ENCODE results near the gene AMPD2. TPM values are rescaled to one million over a fixed set of nuclear protein-coding genes. Genes with fewer than 3 reads are reported as not detected.
"Not testable (repeated sequence)": the region's sequence is repeated elsewhere in the genome, so short reads cannot be mapped to it uniquely, and the experiment has no call there.

The AMPD2 gene
- polyA plus RNA-seq, 1 donor (not counting 4 experiments of a cell fraction or from before 2014, with no cell fraction given) = 17.6 TPM

DNA sequence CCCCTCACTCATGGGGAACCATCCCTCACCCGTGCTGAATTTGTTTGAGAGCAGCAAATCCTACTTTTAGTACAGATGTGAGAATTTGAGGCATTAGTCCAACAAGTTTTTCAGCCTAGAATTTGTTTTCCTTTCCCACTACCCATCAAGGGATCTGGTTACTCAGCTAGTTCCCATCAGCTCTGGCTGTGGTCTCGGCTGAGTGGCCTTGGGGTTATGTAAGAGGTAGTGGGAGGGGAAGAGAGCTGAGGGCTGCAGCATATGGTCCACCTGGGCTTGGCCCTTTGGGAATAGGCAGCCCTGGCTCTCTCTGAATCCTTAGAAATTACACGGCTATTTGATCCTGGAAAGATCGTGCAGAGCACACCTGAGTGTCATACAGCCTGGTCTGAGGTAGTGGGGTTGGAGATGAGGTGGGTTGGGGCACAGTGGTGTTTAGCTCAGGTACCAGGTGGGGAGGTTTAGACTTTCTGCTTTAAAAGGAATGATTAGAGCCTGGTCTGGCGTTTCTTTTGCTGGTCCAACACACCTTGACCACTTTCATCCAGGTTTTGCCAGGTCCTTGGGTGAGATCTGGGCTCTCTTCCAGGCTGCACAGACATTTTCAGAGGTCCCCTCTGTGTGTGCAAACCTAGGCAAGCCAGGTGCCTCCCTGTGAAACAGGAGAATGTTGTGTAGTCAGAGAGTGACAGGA, 40.5 kb downstream of the AMPD2 start:
- Histone ChIP-seq H3K4me3 (ENCODE audit: control insufficient read depth in 2 of 3, extremely low read depth in 1 of 3, insufficient read depth in 2 of 3, low read depth in 1 of 3, low read length in 3 of 3) (no peak overlapping the region), H4K20me1 (ENCODE audit: control insufficient read depth, extremely low read depth, insufficient read depth, low read length) (no peaks in the 10 kb centered on the region), H2AFZ (ENCODE audit: control insufficient read depth, low read length) (no peak overlapping the region), H3K36me3 (ENCODE audit: control insufficient read depth in 2 of 2, extremely low read depth in 1 of 2, insufficient read depth in 2 of 2, low read length in 2 of 2) (no peaks in the 10 kb centered on the region), H3K79me2 (ENCODE audit: control insufficient read depth, insufficient read depth, low read length) (no peaks in the 10 kb centered on the region), H3K4me1 (ENCODE audit: control insufficient read depth, extremely low read depth, insufficient read depth, low read length) (peaks cover 7% of the 10 kb centered on the region), H3K27ac (ENCODE audit: control insufficient read depth, insufficient read depth, low read length) (no peak overlapping the region), H3K9ac (ENCODE audit: control insufficient read depth, extremely low read depth, insufficient read depth, low read length) (no peak overlapping the region), H3K4me2 (ENCODE audit: control insufficient read depth, extremely low read depth, insufficient read depth, low read depth, low read length) (no peak overlapping the region), H3K9me1 (ENCODE audit: control insufficient read depth, extremely low read depth, insufficient read depth, low read length) (no peaks in the 10 kb centered on the region), H3K27me3 (ENCODE audit: control insufficient read depth, extremely low read depth, insufficient read depth, low read length) (no peaks in the 10 kb centered on the region), H3K9me3 (ENCODE audit: control insufficient read depth, low read depth, low read length) (no peaks in the 10 kb centered on the region)
- DNase-seq (ENCODE audit: low read depth, low spot score) (no peak), FAIRE-seq (no peak)
- TF ChIP-seq EZH2 (IDR thresholded peaks at IDR 0.05; ENCODE audit: low read length) = no peak
- TF ChIP-seq, protein P1, sequence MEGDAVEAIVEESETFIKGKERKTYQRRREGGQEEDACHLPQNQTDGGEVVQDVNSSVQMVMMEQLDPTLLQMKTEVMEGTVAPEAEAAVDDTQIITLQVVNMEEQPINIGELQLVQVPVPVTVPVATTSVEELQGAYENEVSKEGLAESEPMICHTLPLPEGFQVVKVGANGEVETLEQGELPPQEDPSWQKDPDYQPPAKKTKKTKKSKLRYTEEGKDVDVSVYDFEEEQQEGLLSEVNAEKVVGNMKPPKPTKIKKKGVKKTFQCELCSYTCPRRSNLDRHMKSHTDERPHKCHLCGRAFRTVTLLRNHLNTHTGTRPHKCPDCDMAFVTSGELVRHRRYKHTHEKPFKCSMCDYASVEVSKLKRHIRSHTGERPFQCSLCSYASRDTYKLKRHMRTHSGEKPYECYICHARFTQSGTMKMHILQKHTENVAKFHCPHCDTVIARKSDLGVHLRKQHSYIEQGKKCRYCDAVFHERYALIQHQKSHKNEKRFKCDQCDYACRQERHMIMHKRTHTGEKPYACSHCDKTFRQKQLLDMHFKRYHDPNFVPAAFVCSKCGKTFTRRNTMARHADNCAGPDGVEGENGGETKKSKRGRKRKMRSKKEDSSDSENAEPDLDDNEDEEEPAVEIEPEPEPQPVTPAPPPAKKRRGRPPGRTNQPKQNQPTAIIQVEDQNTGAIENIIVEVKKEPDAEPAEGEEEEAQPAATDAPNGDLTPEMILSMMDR (optimal IDR thresholded peaks at IDR 0.05 in 1 of 3, IDR thresholded peaks at IDR 0.05 in 1 of 3, conservative IDR thresholded peaks at IDR 0.05 in 1 of 3; ENCODE audit: extremely low read depth in 1 of 3, insufficient read depth in 2 of 3, low read length in 3 of 3) = no peak
- dilution Hi-C loops (cut with MboI; ENCODE audit: extremely low pct_ligation_motif_present, low sequenced_read_pairs) = no loop called here

DNA sequence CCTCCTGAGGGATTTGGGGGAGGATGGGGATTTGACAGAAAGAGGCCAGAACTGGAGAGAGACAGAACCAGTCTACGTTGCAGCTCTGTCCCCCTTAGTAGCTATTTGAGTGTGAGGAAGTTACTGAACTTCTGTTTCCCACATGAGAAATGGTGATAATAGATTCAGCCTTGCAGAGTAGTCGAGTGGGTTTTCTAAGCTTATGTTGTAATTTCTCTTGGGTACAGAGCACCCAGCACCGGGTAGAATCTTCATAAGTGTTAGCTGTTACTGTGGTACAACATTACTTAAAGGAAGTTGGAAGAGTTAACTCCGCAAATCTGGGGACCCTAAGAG, 41.0 kb downstream of the AMPD2 start:
- H3K4me2 ChIP-seq (ENCODE audit: control insufficient read depth, extremely low read depth, insufficient read depth, low read depth, low read length); H3K27me3 ChIP-seq (ENCODE audit: control insufficient read depth, extremely low read depth, insufficient read depth, low read length); H4K20me1 ChIP-seq (ENCODE audit: control insufficient read depth, extremely low read depth, insufficient read depth, low read length); H3K36me3 ChIP-seq (ENCODE audit: control insufficient read depth in 2 of 2, extremely low read depth in 1 of 2, insufficient read depth in 2 of 2, low read length in 2 of 2); dilution Hi-C loops (cut with MboI; ENCODE audit: extremely low pct_ligation_motif_present, low sequenced_read_pairs); H3K9me3 ChIP-seq (ENCODE audit: control insufficient read depth, low read depth, low read length); FAIRE-seq; H3K4me3 ChIP-seq (ENCODE audit: control insufficient read depth in 2 of 3, extremely low read depth in 1 of 3, insufficient read depth in 2 of 3, low read depth in 1 of 3, low read length in 3 of 3); DNase-seq (ENCODE audit: low read depth, low spot score); H3K79me2 ChIP-seq (ENCODE audit: control insufficient read depth, insufficient read depth, low read length); H3K27ac ChIP-seq (ENCODE audit: control insufficient read depth, insufficient read depth, low read length); H3K4me1 ChIP-seq (ENCODE audit: control insufficient read depth, extremely low read depth, insufficient read depth, low read length); H3K9ac ChIP-seq (ENCODE audit: control insufficient read depth, extremely low read depth, insufficient read depth, low read length); H3K9me1 ChIP-seq (ENCODE audit: control insufficient read depth, extremely low read depth, insufficient read depth, low read length); H2AFZ ChIP-seq (ENCODE audit: control insufficient read depth, low read length): not testable (repeated sequence)

DNA sequence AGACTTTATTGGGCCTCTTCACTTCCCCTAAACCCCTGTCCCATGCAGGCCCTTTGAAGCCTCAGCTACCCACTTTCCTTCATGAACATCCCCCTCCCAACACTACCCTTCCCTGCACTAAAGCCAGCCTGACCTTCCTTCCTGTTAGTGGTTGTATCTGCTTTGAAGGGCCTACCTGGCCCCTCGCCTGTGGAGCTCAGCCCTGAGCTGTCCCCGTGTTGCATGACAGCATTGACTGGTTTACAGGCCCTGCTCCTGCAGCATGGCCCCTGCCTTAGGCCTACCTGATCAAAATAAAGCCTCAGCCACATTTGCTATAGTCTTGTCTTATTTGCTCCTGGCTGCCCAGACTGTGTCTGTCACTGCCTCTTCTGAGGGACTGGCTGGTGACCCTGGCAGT, 41.8 kb downstream of the AMPD2 start:
- no peak overlapping the region for H3K4me2 ChIP-seq (ENCODE audit: control insufficient read depth, extremely low read depth, insufficient read depth, low read depth, low read length)
- FAIRE-seq (no peak), DNase-seq (ENCODE audit: low read depth, low spot score) (no peak)
- H3K9ac ChIP-seq (ENCODE audit: control insufficient read depth, extremely low read depth, insufficient read depth, low read length) = no peak overlapping the region
- dilution Hi-C loops (cut with MboI; ENCODE audit: extremely low pct_ligation_motif_present, low sequenced_read_pairs) = no loop called here
- no peaks in the 10 kb centered on the region for H4K20me1 ChIP-seq (ENCODE audit: control insufficient read depth, extremely low read depth, insufficient read depth, low read length)
- no peaks in the 10 kb centered on the region for H3K4me1 ChIP-seq (ENCODE audit: control insufficient read depth, extremely low read depth, insufficient read depth, low read length)
- TF ChIP-seq, protein P1 (optimal IDR thresholded peaks at IDR 0.05 in 1 of 3, IDR thresholded peaks at IDR 0.05 in 1 of 3, conservative IDR thresholded peaks at IDR 0.05 in 1 of 3; ENCODE audit: extremely low read depth in 1 of 3, insufficient read depth in 2 of 3, low read length in 3 of 3) = no peak
- TF ChIP-seq EZH2 (IDR thresholded peaks at IDR 0.05; ENCODE audit: low read length) = no peak
- H3K4me3 ChIP-seq (ENCODE audit: control insufficient read depth in 2 of 3, extremely low read depth in 1 of 3, insufficient read depth in 2 of 3, low read depth in 1 of 3, low read length in 3 of 3) = no peak overlapping the region
- no peak overlapping the region for H2AFZ ChIP-seq (ENCODE audit: control insufficient read depth, low read length)
- H3K79me2 ChIP-seq (ENCODE audit: control insufficient read depth, insufficient read depth, low read length) = no peaks in the 10 kb centered on the region
- no peaks in the 10 kb centered on the region for H3K9me1 ChIP-seq (ENCODE audit: control insufficient read depth, extremely low read depth, insufficient read depth, low read length)
- H3K9me3 ChIP-seq (ENCODE audit: control insufficient read depth, low read depth, low read length) = no peaks in the 10 kb centered on the region
- H3K27ac ChIP-seq (ENCODE audit: control insufficient read depth, insufficient read depth, low read length) = no peak overlapping the region
- no peaks in the 10 kb centered on the region for H3K27me3 ChIP-seq (ENCODE audit: control insufficient read depth, extremely low read depth, insufficient read depth, low read length)
- no peaks in the 10 kb centered on the region for H3K36me3 ChIP-seq (ENCODE audit: control insufficient read depth in 2 of 2, extremely low read depth in 1 of 2, insufficient read depth in 2 of 2, low read length in 2 of 2)
